Metanephros (tissue), 1 donor: ENCODE data around the gene TAS2R60. TPM values are rescaled to one million over a fixed set of nuclear protein-coding genes. Genes with fewer than 3 reads are reported as not detected.

Experiments used
- total RNA-seq: library from RNA; depleted of rRNA; stranded (reverse); fragments of >200 nt; gene quantifications from one replicate; pipeline ENCODE4 v1.2.3, GENCODE V29; 2014

The TAS2R60 gene, protein sequence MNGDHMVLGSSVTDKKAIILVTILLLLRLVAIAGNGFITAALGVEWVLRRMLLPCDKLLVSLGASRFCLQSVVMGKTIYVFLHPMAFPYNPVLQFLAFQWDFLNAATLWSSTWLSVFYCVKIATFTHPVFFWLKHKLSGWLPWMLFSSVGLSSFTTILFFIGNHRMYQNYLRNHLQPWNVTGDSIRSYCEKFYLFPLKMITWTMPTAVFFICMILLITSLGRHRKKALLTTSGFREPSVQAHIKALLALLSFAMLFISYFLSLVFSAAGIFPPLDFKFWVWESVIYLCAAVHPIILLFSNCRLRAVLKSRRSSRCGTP
- total RNA-seq: not detected

DNA sequence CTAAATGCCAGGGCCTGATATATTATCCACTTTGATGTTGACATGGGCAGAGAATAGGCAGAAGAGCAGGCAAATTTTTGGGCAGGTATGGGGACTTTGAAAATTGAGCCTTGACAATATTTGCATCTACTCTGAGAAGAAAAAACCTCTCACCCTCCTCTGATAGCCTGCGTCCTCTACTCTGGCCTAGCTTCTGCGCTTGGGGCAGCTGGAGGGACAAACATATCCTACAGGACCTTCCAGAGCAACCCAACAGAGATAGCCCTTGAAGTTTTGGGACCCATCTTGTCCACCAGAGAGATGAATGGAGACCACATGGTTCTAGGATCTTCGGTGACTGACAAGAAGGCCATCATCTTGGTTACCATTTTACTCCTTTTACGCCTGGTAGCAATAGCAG lies at the start of gene TAS2R60:
TSS of gene TAS2R60 (plus strand) at position 301 of the 400 bp plus-strand sequence. CDS start at position 301, 0 bp downstream.

DNA sequence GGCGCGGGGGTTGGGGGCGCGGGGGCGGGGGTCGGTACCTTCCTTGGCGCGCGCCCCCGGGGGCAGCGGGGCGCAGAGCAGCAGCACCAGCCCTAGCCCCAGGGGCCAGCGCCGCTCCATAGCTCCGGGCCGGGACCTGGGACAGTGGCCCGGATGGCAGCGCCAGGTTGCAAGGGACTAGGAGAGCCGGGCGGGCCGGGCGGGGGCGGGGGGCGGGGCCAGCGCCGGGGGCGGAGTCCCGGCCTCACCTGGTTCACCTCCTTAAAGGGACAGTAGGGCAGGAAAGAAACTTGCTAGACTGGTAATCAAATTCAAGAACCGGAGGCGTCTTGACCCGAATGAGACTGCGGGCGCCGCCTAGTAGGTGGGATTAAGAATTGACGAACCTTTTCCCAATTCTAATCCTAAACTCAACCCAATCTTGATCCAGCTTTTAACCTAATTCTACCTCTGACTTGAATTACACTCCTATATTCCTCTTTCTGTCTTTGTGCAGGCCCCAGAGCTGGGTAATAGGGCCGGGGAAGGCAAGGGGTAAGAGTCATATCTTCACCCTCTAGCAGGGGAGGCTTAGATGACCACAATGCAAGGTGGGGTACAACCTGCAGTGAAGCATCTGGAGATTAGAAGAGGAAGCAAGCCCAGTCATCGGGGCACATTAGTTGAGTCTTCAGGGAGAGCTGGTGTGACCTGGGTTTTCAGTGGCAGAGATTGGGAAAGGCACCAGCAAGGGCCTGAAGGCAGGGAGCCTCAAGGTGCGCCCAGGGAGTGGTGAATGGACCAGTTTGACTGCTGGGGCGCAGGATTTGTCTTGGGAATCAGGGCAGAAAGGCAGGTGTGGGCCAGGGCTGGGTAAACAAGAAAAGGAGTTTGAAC lies 34.3 kb upstream of the TAS2R60 start, which contains the start of gene EPHA1:
TSS of gene EPHA1 (minus strand) at position 171 of the 876 bp plus-strand sequence. CDS start at position 120, 51 bp downstream.

DNA sequence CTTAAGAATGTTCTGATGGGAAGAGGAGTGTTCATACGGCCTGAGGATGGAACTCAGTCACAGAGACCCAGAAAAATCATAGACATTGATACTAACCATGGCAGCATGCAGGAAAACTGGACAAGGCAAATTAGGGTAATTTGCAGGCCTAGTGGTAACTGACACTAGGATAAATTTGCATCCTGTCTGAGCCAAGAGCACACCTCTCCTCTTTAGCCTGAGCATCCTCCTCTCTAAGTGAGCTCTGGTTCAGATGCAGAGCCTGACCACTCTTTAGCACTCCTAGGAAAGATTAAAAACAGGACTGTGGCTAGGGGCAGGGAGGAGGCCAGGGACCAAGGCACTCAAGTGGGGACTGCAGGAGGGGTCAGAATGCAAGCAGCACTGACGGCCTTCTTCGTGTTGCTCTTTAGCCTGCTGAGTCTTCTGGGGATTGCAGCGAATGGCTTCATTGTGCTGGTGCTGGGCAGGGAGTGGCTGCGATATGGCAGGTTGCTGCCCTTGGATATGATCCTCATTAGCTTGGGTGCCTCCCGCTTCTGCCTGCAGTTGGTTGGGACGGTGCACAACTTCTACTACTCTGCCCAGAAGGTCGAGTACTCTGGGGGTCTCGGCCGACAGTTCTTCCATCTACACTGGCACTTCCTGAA lies 34.4 kb downstream of the TAS2R60 start, which contains the start of gene TAS2R41:
TSS of gene TAS2R41 (plus strand) at position 373 of the 650 bp plus-strand sequence. CDS start at position 373, 0 bp downstream.

Other genes starting within 250 kb of the TAS2R60 start
- gene TAS2R40, start 221.4 kb upstream of the TAS2R60 start, total RNA-seq: not detected
- 149 TPM for gene GSTK1, start 180.0 kb upstream of the TAS2R60 start, total RNA-seq
- gene TMEM139, start 158.5 kb upstream of the TAS2R60 start, total RNA-seq: 18.1 TPM
- 27.9 TPM for gene CASP2, start 155.1 kb upstream of the TAS2R60 start, total RNA-seq
- 3.9 TPM for gene CLCN1, start 127.3 kb upstream of the TAS2R60 start, total RNA-seq
- gene FAM131B, start 80.7 kb upstream of the TAS2R60 start, total RNA-seq: 1.9 TPM
- gene ZYX, start 62.1 kb upstream of the TAS2R60 start, total RNA-seq: 67.9 TPM
- gene EPHA1, start 34.6 kb upstream of the TAS2R60 start, total RNA-seq: 11.1 TPM
- gene TAS2R41, start 34.4 kb downstream of the TAS2R60 start, total RNA-seq: not detected
- gene CTAGE15, start 128.3 kb downstream of the TAS2R60 start, total RNA-seq: 1.8 TPM
- gene TCAF2, start 177.5 kb downstream of the TAS2R60 start, total RNA-seq: 2.3 TPM